Measurements from ENCODE around the gene FANCI.

DNA sequence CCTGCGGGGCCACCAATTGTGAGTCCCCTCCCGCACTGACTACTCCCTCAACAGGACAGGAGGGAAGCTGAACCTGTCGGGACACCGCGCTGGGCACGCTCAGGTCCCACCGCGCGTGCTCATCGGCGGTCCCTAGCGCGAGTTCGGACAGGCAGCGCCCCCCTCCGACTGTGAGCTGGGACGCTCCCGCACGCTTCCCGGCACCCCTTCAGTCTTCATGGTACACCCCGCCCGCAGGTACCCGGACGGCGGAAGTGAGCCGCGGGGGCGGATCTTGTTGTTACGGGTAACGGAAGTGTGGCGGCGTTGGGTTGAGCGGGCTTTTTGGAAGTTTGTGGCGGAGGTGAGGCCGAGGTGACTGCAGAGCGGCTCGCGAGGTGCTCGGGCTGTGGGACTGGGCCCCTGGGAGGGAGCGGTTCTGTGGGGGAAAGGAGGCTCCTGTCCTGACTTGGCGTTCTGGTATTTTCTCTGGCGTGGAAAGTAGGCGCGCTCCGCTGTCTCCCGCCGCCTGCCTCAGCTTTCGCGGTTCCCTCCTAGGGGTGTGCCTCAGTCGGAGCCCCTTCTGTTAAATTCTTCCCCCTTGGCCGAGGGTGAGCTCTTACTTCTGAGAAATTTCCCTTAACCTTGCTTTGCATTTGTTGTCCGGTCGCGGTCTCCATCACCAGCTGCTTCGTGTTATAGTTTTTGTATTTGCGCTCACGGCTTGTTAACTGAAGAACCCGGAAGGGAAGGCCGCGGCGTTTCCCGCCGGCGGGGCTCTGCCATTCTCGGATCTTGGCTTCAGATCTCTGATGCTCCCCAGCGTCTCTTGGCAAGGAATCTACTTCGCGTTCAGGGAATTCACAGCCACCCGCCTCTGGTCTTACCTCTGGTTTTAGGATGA, at the start of gene FANCI:
- TF ChIP-seq, protein P1, sequence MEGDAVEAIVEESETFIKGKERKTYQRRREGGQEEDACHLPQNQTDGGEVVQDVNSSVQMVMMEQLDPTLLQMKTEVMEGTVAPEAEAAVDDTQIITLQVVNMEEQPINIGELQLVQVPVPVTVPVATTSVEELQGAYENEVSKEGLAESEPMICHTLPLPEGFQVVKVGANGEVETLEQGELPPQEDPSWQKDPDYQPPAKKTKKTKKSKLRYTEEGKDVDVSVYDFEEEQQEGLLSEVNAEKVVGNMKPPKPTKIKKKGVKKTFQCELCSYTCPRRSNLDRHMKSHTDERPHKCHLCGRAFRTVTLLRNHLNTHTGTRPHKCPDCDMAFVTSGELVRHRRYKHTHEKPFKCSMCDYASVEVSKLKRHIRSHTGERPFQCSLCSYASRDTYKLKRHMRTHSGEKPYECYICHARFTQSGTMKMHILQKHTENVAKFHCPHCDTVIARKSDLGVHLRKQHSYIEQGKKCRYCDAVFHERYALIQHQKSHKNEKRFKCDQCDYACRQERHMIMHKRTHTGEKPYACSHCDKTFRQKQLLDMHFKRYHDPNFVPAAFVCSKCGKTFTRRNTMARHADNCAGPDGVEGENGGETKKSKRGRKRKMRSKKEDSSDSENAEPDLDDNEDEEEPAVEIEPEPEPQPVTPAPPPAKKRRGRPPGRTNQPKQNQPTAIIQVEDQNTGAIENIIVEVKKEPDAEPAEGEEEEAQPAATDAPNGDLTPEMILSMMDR (IDR thresholded peaks at IDR 0.05) = peak; percentile 23 to 81 (median 52)
- TF ChIP-seq POLR2AphosphoS5 (IDR thresholded peaks at IDR 0.05) = peak; percentile 60 to 82
